Uterus (tissue), 4 donors: Measurements from ENCODE around the gene DYRK3. TPM values are rescaled to one million over a fixed set of nuclear protein-coding genes. Genes with fewer than 3 reads are reported as not detected.
A peak's percentile ranks its signal among the peaks of the same experiment; 100 is the strongest.

Source experiments
- DNase-seq, 2 donors: peaks; one replicate each; pipeline ENCODE4 v3.0.0-alpha.2; 2019 to 2020
- H3K27ac ChIP-seq, 2 donors: fragments of 200-600 bp; sonication (generic); 1 replicate in 1 of 2; 2 replicates in 1 of 2; pipeline ENCODE4 v1.5.1; 2016 to 2018
- H3K27me3 ChIP-seq, 2 donors: fragments of 200-600 bp; sonication (generic); one replicate each; pipeline ENCODE4 v1.5.1; 2018 to 2019; ENCODE audit warnings: control low read depth in 1 of 2
- H3K36me3 ChIP-seq, 2 donors: fragments of 200-600 bp; sonication (generic); one replicate each; pipeline ENCODE4 v1.5.1; 2019; ENCODE audit warnings: control low read depth in 1 of 2
- H3K4me1 ChIP-seq, 2 donors: fragments of 200-600 bp; sonication (generic); one replicate each; pipeline ENCODE4 v1.5.1; 2018 to 2019; ENCODE audit warnings: control low read depth in 1 of 2
- H3K4me3 ChIP-seq, 2 donors: fragments of 200-600 bp; sonication (generic); 1 replicate in 1 of 2; 2 replicates in 1 of 2; pipeline ENCODE4 v1.5.1; 2018 to 2019; ENCODE audit warnings: mild to moderate bottlenecking in 1 of 2
- H3K9me3 ChIP-seq, 2 donors: fragments of 200-600 bp; sonication (generic); one replicate each; pipeline ENCODE4 v1.5.1; 2019; ENCODE audit warnings: control low read depth in 1 of 2
- POLR2A ChIP-seq, 2 donors: fragments of 450-650 bp; IDR thresholded peaks; one replicate each; pipeline ENCODE4 v1.6.1; 2016; ENCODE audit warnings: antibody characterized with exemption in 2 of 2, mild to moderate bottlenecking in 1 of 2, moderate library complexity in 1 of 2
- intact Hi-C: fragments of 100-400 bp; cut with DNase I; formaldehyde crosslinking; loops from one replicate; pipeline ENCODE4 v1.15.1; 2023; ENCODE audit warnings: low total_unique reads
- total RNA-seq, 4 donors: library from RNA; depleted of rRNA in 3 of 4; stranded (reverse); fragments of >200 nt in 3 of 4; gene quantifications; one replicate each; pipeline versions ENCODE4 v1.1.0 to v1.2.4, GENCODE V29; 2014 to 2023
- TF ChIP-seq, protein P1 (sequence below), 4 experiments: fragments of 200-600 bp in 2 of 4; fragments of 450-650 bp in 2 of 4; sonication (generic) in 2 of 4; IDR thresholded peaks; one replicate each; pipeline ENCODE4 v1.5.1; 2016 to 2019; ENCODE audit warnings: antibody characterized with exemption in 4 of 4, mild to moderate bottlenecking in 2 of 4, moderate library complexity in 1 of 4
- donor health status: DM: yes; HTN: yes; CAD: no.

DYRK3 gene
- total RNA-seq, 4 donors from 2014 or later: 10.8 to 24.7 (median 14.7) TPM

DNA sequence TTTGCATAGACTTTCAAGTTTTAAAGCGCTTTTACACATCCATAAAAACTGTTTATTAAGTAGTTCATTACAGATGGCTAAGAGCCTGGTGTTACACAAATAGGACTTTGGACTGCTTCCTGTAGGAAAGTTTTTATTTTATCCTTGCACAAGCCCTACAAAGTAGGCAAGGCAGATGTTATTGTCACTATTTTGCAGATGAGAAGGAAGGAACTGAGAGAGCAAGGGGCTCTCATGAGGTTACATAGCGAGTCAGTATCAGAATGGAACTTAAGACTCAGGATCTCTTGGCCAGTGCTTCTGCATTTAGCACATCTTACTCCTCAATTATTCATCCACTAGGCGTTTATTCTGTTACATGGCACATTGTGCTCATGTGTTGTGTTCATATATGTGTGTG is 46.8 kb downstream of the DYRK3 start:
- no peak for DNase-seq
- Histone ChIP-seq H3K27ac (no peak overlapping the region), H3K4me3 (no peak overlapping the region), H3K36me3 (no peaks in the 10 kb centered on the region), H3K27me3 (no peaks in the 10 kb centered on the region), H3K4me1 (peaks cover 0 to 3% of the 10 kb centered on the region in 2 donors), H3K9me3 (no peaks in the 10 kb centered on the region)
- intact Hi-C loops: no loop called here
- TF ChIP-seq, protein P1, sequence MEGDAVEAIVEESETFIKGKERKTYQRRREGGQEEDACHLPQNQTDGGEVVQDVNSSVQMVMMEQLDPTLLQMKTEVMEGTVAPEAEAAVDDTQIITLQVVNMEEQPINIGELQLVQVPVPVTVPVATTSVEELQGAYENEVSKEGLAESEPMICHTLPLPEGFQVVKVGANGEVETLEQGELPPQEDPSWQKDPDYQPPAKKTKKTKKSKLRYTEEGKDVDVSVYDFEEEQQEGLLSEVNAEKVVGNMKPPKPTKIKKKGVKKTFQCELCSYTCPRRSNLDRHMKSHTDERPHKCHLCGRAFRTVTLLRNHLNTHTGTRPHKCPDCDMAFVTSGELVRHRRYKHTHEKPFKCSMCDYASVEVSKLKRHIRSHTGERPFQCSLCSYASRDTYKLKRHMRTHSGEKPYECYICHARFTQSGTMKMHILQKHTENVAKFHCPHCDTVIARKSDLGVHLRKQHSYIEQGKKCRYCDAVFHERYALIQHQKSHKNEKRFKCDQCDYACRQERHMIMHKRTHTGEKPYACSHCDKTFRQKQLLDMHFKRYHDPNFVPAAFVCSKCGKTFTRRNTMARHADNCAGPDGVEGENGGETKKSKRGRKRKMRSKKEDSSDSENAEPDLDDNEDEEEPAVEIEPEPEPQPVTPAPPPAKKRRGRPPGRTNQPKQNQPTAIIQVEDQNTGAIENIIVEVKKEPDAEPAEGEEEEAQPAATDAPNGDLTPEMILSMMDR (IDR thresholded peaks at IDR 0.05): no peak
- no peak for TF ChIP-seq POLR2A (IDR thresholded peaks at IDR 0.05)

GRCh38 chr1:206683313-206683712 is 48.0 kb downstream of the DYRK3 start:
- no peaks in the 10 kb centered on the region for H3K9me3 ChIP-seq
- no peaks in the 10 kb centered on the region for H3K36me3 ChIP-seq
- no peak for TF ChIP-seq POLR2A (IDR thresholded peaks at IDR 0.05)
- TF ChIP-seq, protein P1 (IDR thresholded peaks at IDR 0.05): no peak
- H3K4me1 ChIP-seq: peaks cover 0 to 13% of the 10 kb centered on the region in 2 donors
- no peaks in the 10 kb centered on the region for H3K27me3 ChIP-seq
- no peak overlapping the region for H3K4me3 ChIP-seq
- intact Hi-C loops: no loop called here
- H3K27ac ChIP-seq: no peak overlapping the region
- no peak for DNase-seq

DNA sequence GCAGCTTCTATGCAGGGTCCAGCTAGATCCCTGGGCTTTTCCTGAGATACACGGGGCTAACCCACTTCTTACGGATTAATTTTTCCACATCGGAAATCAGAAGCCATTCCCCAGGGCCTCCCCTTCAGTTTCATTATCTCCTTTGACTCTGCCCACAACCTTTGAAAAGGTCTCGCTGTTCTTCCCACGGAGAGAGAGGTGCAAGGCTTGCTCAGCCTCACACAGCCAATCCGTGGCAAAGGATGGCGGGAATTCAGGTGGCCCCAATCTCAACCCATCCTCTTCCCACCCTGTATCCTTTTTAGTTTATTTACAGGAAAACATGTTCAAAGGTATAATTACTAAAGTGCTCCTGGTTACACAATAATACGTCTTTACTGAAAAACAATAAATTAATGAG is 48.7 kb downstream of the DYRK3 start:
- TF ChIP-seq, protein P1 (IDR thresholded peaks at IDR 0.05): no peak
- TF ChIP-seq POLR2A (IDR thresholded peaks at IDR 0.05): no peak
- no peaks in the 10 kb centered on the region for H3K27me3 ChIP-seq
- DNase-seq: no peak
- no peaks in the 10 kb centered on the region for H3K36me3 ChIP-seq
- H3K9me3 ChIP-seq: no peaks in the 10 kb centered on the region
- no peak overlapping the region for H3K4me3 ChIP-seq
- H3K27ac ChIP-seq: peak overlapping the region in 1 of 2 donors; percentile 45
- intact Hi-C loops: no loop called here
- H3K4me1 ChIP-seq: peaks cover 0 to 20% of the 10 kb centered on the region in 2 donors

GRCh38 chr1:206684478-206685333 is 49.4 kb downstream of the DYRK3 start, which contains the start of gene MAPKAPK2:
Gene MAPKAPK2 (plus strand): TSS chr1:206684905. CDS start chr1:206685230, 325 bp downstream.
- H3K4me3 ChIP-seq: peak within 1 kb of the TSS; percentile 46 to 91
- TF ChIP-seq, protein P1 (IDR thresholded peaks at IDR 0.05): no peak
- TF ChIP-seq POLR2A (IDR thresholded peaks at IDR 0.05): peak in 1 of 2 donors; percentile 74
- peak; percentile 75 to 81 for DNase-seq

GRCh38 chr1:206685334-206685768 is 50.0 kb downstream of the DYRK3 start:
- DNase-seq: peak in 1 of 2 donors; percentile 54
- peaks cover 0 to 20% of the 10 kb centered on the region in 2 donors for H3K4me1 ChIP-seq
- TF ChIP-seq, protein P1 (IDR thresholded peaks at IDR 0.05): no peak
- TF ChIP-seq POLR2A (IDR thresholded peaks at IDR 0.05): no peak
- H3K36me3 ChIP-seq: no peaks in the 10 kb centered on the region
- peak overlapping the region; percentile 95 to 99 for H3K27ac ChIP-seq
- intact Hi-C loops: no loop called here
- peak overlapping the region; percentile 46 to 91 for H3K4me3 ChIP-seq
- no peaks in the 10 kb centered on the region for H3K27me3 ChIP-seq
- no peaks in the 10 kb centered on the region for H3K9me3 ChIP-seq

More at GRCh38 chr1:206684478-206685333, 49.4 kb downstream of the DYRK3 start, which contains the start of gene MAPKAPK2:
- Histone ChIP-seq H3K27ac (peak within 1 kb of the TSS; percentile 95 to 99), H3K27me3 (no peaks in the 10 kb centered on the region), H3K36me3 (no peaks in the 10 kb centered on the region), H3K4me1 (peaks cover 0 to 20% of the 10 kb centered on the region in 2 donors), H3K9me3 (no peaks in the 10 kb centered on the region)
- intact Hi-C loops: no loop called here
